Right renal cortex interstitium (tissue), 3 donors: ENCODE data around the gene MPP4. TPM values are rescaled to one million over a fixed set of nuclear protein-coding genes. Genes with fewer than 3 reads are reported as not detected.

Experiments
- DNase-seq, 3 donors: peaks; one replicate each; pipeline ENCODE4 v3.0.0-alpha.2; 2013; ENCODE audit warnings: low read depth in 3 of 3, low spot score in 2 of 3
- polyA plus RNA-seq, 3 donors: library from polyadenylated mRNA; unstranded; fragments of 120-200 nt; gene quantifications; one replicate each; pipeline ENCODE4 v1.2.1, GENCODE V29; 2013; ENCODE audit not compliant: insufficient read length in 3 of 3

MPP4 gene
- under 1 TPM; 0.13 to 0.19 (median 0.17) TPM for polyA plus RNA-seq

GRCh38 chr2:201698588-201699226, at the start of gene MPP4:
MPP4 (minus strand) TSS chr2:201698644; CDS start chr2:201693954, 4,690 bp downstream.
- DNase-seq, result no peak

GRCh38 chr2:201746551-201746950, 48.1 kb upstream of the MPP4 start:
- DNase-seq, result no peak

GRCh38 chr2:201735486-201735885, 37.0 kb upstream of the MPP4 start:
- DNase-seq, result no peak

GRCh38 chr2:201734111-201734510, 35.7 kb upstream of the MPP4 start:
- no peak for DNase-seq

- DNase-seq, result no peak
These were observed 35.1 kb upstream of the MPP4 start for GRCh38 chr2:201733544-201733943.

GRCh38 chr2:201730651-201731285, 32.3 kb upstream of the MPP4 start:
- no peak for DNase-seq

- DNase-seq, result no peak
These were observed 17.0 kb upstream of the MPP4 start for GRCh38 chr2:201715459-201715858.

- no peak for DNase-seq
These were observed 14.3 kb upstream of the MPP4 start for GRCh38 chr2:201712726-201713125.

GRCh38 chr2:201709747-201710146, 11.3 kb upstream of the MPP4 start:
- DNase-seq, result no peak

GRCh38 chr2:201709049-201709448, 10.6 kb upstream of the MPP4 start:
- DNase-seq, result no peak

- no peak for DNase-seq
These were observed 9.3 kb upstream of the MPP4 start for GRCh38 chr2:201707753-201708152.

- no peak for DNase-seq
These were observed 8.7 kb upstream of the MPP4 start for GRCh38 chr2:201707142-201707541.

- DNase-seq, result no peak
These were observed 6.1 kb upstream of the MPP4 start for GRCh38 chr2:201704536-201704935.

- DNase-seq, result no peak
These were observed 3.2 kb upstream of the MPP4 start for GRCh38 chr2:201701646-201702045.

- DNase-seq, result no peak
These were observed 972 bp upstream of the MPP4 start for GRCh38 chr2:201699416-201699815.

- no peak for DNase-seq
These were observed 545 bp downstream of the MPP4 start for GRCh38 chr2:201697899-201698298.

- no peak for DNase-seq
These were observed 2.2 kb downstream of the MPP4 start for GRCh38 chr2:201696151-201696659.

- no peak for DNase-seq
These were observed 13.3 kb downstream of the MPP4 start for GRCh38 chr2:201685156-201685555.

- DNase-seq, result no peak
These were observed 17.7 kb downstream of the MPP4 start for GRCh38 chr2:201680743-201681142.

GRCh38 chr2:201678401-201678800, 20.0 kb downstream of the MPP4 start:
- DNase-seq, result no peak

GRCh38 chr2:201675454-201675853, 23.0 kb downstream of the MPP4 start:
- DNase-seq, result no peak

GRCh38 chr2:201674794-201675193, 23.6 kb downstream of the MPP4 start:
- DNase-seq, result no peak
